Natural killer cell (primary cell): ENCODE results near the gene ZNF778. TPM values are rescaled to one million over a fixed set of nuclear protein-coding genes. Genes with fewer than 3 reads are reported as not detected.
A peak's percentile ranks its signal among the peaks of the same experiment; 100 is the strongest.

Experiments
- ATAC-seq, 3 donors: fragments of 150-1000 bp in 2 of 3; fragments of 200-7000 bp in 1 of 3; cut with Tn5 transposase; 1 replicate in 1 of 3; 2 replicates in 2 of 3; pipeline ENCODE4 v1.10.0; 2021; ENCODE audit warnings: mild to moderate bottlenecking in 2 of 3, moderate library complexity in 2 of 3
- DNase-seq, 2 donors: peaks; one replicate each; pipeline versions ENCODE4 v3.0.0 to v3.0.0-alpha.2; 2013 to 2021; ENCODE audit warnings: mixed read lengths in 1 of 2
- H3K27ac ChIP-seq: one replicate; pipeline ENCODE4 v1.5.1; 2013; ENCODE audit warnings: mild to moderate bottlenecking, low read length
- H3K27me3 ChIP-seq: one replicate; pipeline ENCODE4 v1.6.1; 2013; ENCODE audit warnings: low read length; ENCODE audit not compliant: control insufficient read depth, insufficient read depth
- H3K36me3 ChIP-seq: one replicate; pipeline ENCODE4 v1.6.1; 2013; ENCODE audit warnings: low read length; ENCODE audit not compliant: control insufficient read depth, insufficient read depth
- H3K4me1 ChIP-seq: one replicate; pipeline ENCODE4 v1.6.1; 2013; ENCODE audit warnings: low read length; ENCODE audit not compliant: control insufficient read depth, insufficient read depth
- H3K4me3 ChIP-seq: one replicate; pipeline ENCODE4 v1.5.1; 2013; ENCODE audit warnings: low read length
- H3K9me3 ChIP-seq: one replicate; pipeline ENCODE4 v1.6.1; 2013; ENCODE audit warnings: low read length; ENCODE audit not compliant: control insufficient read depth, insufficient read depth
- H3K27ac Mint-ChIP-seq, 2 donors: one replicate each; pipeline ENCODE4 v1.8.0; 2022; ENCODE audit warnings: mild to moderate bottlenecking in 2 of 2, mixed read lengths in 2 of 2, moderate library complexity in 1 of 2
- H3K27me3 Mint-ChIP-seq, 2 donors: one replicate each; pipeline ENCODE4 v1.8.0; 2022; ENCODE audit warnings: low read depth in 2 of 2, mixed read lengths in 2 of 2
- H3K36me3 Mint-ChIP-seq: one replicate; pipeline ENCODE4 v1.8.0; 2022; ENCODE audit warnings: mixed read lengths
- H3K4me1 Mint-ChIP-seq, 2 donors: one replicate each; pipeline ENCODE4 v1.8.0; 2022; ENCODE audit warnings: mixed read lengths in 2 of 2
- H3K4me3 Mint-ChIP-seq: one replicate; pipeline ENCODE4 v1.8.0; 2022; ENCODE audit warnings: mild to moderate bottlenecking, moderate library complexity, mixed read lengths
- H3K9me3 Mint-ChIP-seq, 2 donors: one replicate each; pipeline ENCODE4 v1.8.0; 2022; ENCODE audit warnings: mixed read lengths in 2 of 2
- WGBS: methylation state at CpG from one replicate; pipeline ENCODE4 v1.1.7; 2013; ENCODE audit warnings: missing lambda C conversion rate; ENCODE audit not compliant: insufficient coverage; 5-methylcytosine and 5-hydroxymethylcytosine counted together
- intact Hi-C: fragments of 100-400 bp; cut with micrococcal nuclease; formaldehyde crosslinking; loops from one replicate; pipeline ENCODE4 v1.14.2; 2022
- total RNA-seq, 4 donors: library from RNA; stranded (reverse); fragments of 120-200 nt in 1 of 4; gene quantifications; one replicate each; pipeline versions ENCODE4 v1.2.3 to v1.2.4, GENCODE V29; 2013 to 2022
- TF ChIP-seq, protein P1 (sequence below): fragments of 200-600 bp; IDR thresholded peaks from one replicate; pipeline ENCODE4 v1.8.0; 2022; ENCODE audit warnings: antibody characterized with exemption

Gene ZNF778
- total RNA-seq, 3 donors from 2014 or later (not counting 1 experiment from before 2014, with no cell fraction given) = 7.0 to 14.1 (median 11.8) TPM

GRCh38 chr16:89279666-89280481 is 62.4 kb downstream of the ZNF778 start:
- H3K36me3 ChIP-seq = peaks cover 64% of the 10 kb centered on the region
- no peak overlapping the region for H3K4me3 Mint-ChIP-seq

DNA sequence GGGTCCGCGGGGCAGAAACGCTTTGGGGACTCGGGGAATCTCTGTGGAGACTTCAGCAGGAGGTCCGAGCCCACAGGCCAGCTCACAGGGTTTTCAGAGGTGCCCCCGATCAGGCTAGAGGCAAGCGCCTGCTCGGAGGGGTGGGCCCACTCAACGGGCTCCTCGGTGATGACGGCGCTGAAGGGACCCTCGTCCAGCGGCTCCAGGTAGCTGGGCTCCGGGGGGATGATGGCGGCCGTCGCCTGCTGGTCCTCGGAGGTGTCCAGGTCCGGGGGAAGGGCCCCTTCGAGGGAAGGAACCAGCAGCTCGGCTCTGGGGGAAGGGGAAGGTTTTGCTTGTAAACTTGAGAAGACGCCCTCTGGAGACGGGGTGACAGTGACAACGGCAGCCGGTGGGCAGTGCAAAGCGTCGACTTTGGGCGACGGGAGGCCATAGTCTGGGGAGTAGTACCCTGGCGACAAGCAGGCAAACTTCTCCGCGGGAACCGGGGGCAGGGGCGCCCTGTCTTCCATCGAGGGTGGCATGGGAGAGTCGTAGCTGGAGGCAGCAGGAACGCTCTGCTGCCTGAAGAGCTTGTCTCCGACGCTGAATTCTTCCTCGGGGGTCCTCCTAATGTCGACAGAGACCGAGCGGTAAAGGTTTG is 63.2 kb downstream of the ZNF778 start:
- no peak overlapping the region for H3K27ac ChIP-seq
- TF ChIP-seq, protein P1, sequence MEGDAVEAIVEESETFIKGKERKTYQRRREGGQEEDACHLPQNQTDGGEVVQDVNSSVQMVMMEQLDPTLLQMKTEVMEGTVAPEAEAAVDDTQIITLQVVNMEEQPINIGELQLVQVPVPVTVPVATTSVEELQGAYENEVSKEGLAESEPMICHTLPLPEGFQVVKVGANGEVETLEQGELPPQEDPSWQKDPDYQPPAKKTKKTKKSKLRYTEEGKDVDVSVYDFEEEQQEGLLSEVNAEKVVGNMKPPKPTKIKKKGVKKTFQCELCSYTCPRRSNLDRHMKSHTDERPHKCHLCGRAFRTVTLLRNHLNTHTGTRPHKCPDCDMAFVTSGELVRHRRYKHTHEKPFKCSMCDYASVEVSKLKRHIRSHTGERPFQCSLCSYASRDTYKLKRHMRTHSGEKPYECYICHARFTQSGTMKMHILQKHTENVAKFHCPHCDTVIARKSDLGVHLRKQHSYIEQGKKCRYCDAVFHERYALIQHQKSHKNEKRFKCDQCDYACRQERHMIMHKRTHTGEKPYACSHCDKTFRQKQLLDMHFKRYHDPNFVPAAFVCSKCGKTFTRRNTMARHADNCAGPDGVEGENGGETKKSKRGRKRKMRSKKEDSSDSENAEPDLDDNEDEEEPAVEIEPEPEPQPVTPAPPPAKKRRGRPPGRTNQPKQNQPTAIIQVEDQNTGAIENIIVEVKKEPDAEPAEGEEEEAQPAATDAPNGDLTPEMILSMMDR = no peak
- H3K27ac Mint-ChIP-seq = no peak overlapping the region

More at GRCh38 chr16:89279666-89280481, 62.4 kb downstream of the ZNF778 start:
- WGBS = 97% methylated on average over 65 of the region's 65 CpGs
- H3K27ac ChIP-seq = no peak overlapping the region
- Mint-ChIP-seq H3K27ac (no peak overlapping the region), H3K27me3 (no peaks in the 10 kb centered on the region), H3K36me3 (no peaks in the 10 kb centered on the region), H3K4me1 (peaks cover 0 to 9% of the 10 kb centered on the region in 2 donors), H3K9me3 (no peaks in the 10 kb centered on the region)
- H3K4me1 ChIP-seq = no peaks in the 10 kb centered on the region
- no peaks in the 10 kb centered on the region for H3K9me3 ChIP-seq
- TF ChIP-seq, protein P1 = no peak
- no peak overlapping the region for H3K4me3 ChIP-seq
- DNase-seq = no peak
- H3K27me3 ChIP-seq = no peaks in the 10 kb centered on the region
- intact Hi-C loops = no loop called here
- ATAC-seq = no peak

GRCh38 chr16:89281189-89281577 is 63.7 kb downstream of the ZNF778 start:
- DNase-seq = no peak
- ATAC-seq = peak in 1 of 3 donors; percentile 9
- Mint-ChIP-seq H3K36me3 (no peaks in the 10 kb centered on the region), H3K27ac (no peak overlapping the region), H3K27me3 (no peaks in the 10 kb centered on the region), H3K9me3 (no peaks in the 10 kb centered on the region), H3K4me1 (peaks cover 0 to 5% of the 10 kb centered on the region in 2 donors), H3K4me3 (no peak overlapping the region)
- no peak overlapping the region for H3K4me3 ChIP-seq
- H3K27ac ChIP-seq = no peak overlapping the region
- no peaks in the 10 kb centered on the region for H3K4me1 ChIP-seq
- intact Hi-C loops = no loop called here
- H3K9me3 ChIP-seq = no peaks in the 10 kb centered on the region
- H3K27me3 ChIP-seq = no peaks in the 10 kb centered on the region
- TF ChIP-seq, protein P1 = no peak
- WGBS = 97% methylated on average over 28 of the region's 28 CpGs
- H3K36me3 ChIP-seq = peaks cover 69% of the 10 kb centered on the region

More for the DNA sequence above, 63.2 kb downstream of the ZNF778 start:
- WGBS = 98% methylated on average over 44 of the region's 44 CpGs
- peaks cover 0 to 9% of the 10 kb centered on the region in 2 donors for H3K4me1 Mint-ChIP-seq
- no peaks in the 10 kb centered on the region for H3K36me3 Mint-ChIP-seq
- peaks cover 68% of the 10 kb centered on the region for H3K36me3 ChIP-seq
- ATAC-seq (no peak), DNase-seq (no peak)
- H3K27me3 Mint-ChIP-seq = no peaks in the 10 kb centered on the region
- intact Hi-C loops = no loop called here
- H3K9me3 ChIP-seq = no peaks in the 10 kb centered on the region
- no peaks in the 10 kb centered on the region for H3K9me3 Mint-ChIP-seq
- no peaks in the 10 kb centered on the region for H3K27me3 ChIP-seq
- H3K4me3 ChIP-seq = no peak overlapping the region
- H3K4me1 ChIP-seq = no peaks in the 10 kb centered on the region
- H3K4me3 Mint-ChIP-seq = no peak overlapping the region
